GM21528 (cell line): ENCODE data around the gene FNDC10.
"Not testable (repeated sequence)": the region's sequence is repeated elsewhere in the genome, so short reads cannot be mapped to it uniquely, and the experiment has no call there.

Experiments
- ATAC-seq: cut with Tn5 transposase; IDR thresholded peaks from one replicate; pipeline ENCODE4 v1.9.1; 2021; ENCODE audit warnings: mild to moderate bottlenecking, moderate library complexity; ENCODE audit not compliant: unreplicated experiment, low FRiP score

The FNDC10 gene

GRCh38 chr1:1573843-1574720 lies 25.9 kb downstream of the FNDC10 start:
- ATAC-seq, result peak; percentile 73

GRCh38 chr1:1569341-1569740 lies 30.6 kb downstream of the FNDC10 start:
- ATAC-seq, result no peak

DNA sequence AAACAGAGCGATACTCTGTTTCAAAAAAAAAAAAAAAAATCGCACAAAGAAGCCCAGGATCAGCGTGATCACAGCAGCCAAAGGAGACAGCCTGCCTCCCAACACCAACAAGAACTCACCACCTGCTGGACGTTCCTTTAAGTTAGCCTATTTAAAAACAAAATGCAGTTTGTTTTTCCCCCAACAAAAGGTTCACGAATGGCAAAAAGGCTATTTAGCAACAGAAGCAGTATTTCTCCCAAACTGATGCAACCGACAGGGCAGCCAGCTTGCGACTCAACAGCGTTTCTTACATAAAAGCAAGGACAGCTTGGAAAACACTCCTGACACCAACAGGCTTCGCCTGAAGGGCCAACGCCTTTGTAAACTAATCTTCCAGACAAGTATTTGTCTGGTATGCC lies 32.0 kb downstream of the FNDC10 start:
- ATAC-seq, result no peak

- no peak for ATAC-seq
Observed at GRCh38 chr1:1567152-1567875, 32.6 kb downstream of the FNDC10 start.

GRCh38 chr1:1565340-1565739 lies 34.6 kb downstream of the FNDC10 start:
- no peak for ATAC-seq

DNA sequence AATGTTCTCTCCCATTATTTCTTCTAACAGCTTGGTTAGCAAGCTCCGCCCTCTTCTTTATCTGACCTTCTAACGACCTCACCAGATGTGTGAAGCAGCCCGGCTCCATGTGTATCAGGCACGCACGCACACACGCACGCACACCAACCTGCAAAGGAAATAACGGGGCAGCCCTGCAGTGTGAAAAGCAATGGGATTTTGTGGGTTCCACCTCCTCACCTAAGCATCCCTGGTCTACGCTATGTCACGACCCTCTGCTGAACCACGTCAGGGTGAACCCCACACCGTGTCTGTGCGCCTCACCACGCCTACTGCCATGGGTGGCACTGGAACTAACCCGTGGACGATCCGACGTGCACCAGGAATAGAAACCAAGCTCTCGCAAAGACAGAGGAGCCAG lies 35.7 kb downstream of the FNDC10 start:
- no peak for ATAC-seq

DNA sequence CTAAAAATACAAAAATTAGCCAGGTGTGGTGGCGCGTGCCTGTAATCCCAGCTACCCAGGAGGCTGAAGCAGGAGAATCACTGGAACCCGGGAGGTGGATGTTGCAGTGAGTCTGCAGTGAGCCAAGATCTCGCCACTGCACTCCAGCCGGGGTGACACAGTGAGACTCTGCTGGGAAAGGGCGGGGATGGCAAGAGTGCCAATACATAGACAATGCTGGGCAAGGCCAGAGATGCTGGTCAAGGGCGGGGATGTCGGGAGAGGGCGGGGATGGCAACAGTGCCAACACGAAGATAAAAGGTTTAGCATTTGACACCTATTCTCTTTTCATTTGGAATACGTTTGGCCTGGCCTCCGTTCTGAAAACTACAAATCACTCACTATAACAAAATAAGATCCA lies 36.2 kb downstream of the FNDC10 start:
- no peak for ATAC-seq

GRCh38 chr1:1562556-1563195 lies 37.3 kb downstream of the FNDC10 start:
- no peak for ATAC-seq

DNA sequence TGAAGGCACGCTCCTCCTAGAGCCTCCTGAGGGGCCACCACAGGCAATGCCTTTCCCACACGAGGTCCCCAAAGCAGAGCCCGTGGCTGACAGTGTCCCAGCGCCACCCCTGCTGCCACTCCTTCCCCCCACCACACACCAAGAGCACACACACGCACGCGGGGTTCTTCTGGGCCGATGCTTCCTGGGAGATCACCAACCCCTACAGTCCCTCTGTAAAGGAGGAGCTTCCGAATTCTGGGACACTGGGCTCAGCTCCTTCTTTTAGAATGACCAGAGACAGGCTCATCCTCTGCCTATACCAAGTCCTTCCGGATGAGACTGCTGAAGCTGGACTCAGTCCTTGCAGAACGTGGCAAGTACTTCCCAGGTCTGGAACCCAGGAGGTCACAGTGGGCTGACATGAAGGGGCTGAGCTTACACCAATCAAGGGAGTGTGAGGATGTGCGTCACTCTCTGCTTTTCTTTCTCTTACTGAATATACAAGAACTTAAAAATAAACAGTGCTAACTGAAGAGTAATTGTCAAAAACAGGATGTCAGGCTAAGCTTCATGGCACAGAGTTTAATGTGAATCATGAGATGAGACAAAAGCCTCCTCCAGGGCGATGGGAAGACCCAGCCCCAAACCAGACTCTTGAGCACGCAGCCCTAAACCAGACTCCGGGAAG lies 38.0 kb downstream of the FNDC10 start:
- no peak for ATAC-seq

- no peak for ATAC-seq
Observed at GRCh38 chr1:1560178-1560577, 39.8 kb downstream of the FNDC10 start.

DNA sequence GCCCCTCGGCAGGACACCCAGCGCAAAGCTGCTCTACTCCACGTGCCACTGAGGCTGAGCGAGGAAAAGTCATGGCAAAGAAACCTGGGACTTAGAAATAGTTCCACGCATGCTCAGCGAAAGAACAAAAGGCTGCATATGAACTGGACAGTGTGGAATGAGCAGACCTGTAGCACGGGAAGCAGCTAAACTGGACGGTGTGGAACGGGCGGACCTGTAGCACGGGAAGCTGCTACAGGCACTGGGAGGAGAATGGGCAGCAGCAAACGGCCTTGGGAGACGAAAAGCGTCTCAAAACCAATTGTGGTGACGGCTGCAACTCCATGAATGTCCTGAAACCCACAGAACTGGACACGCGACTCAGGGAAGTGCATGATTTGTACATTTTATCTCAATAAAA lies 40.9 kb downstream of the FNDC10 start:
- no peak for ATAC-seq

- no peak for ATAC-seq
Observed at GRCh38 chr1:1558591-1558990, 41.3 kb downstream of the FNDC10 start.

DNA sequence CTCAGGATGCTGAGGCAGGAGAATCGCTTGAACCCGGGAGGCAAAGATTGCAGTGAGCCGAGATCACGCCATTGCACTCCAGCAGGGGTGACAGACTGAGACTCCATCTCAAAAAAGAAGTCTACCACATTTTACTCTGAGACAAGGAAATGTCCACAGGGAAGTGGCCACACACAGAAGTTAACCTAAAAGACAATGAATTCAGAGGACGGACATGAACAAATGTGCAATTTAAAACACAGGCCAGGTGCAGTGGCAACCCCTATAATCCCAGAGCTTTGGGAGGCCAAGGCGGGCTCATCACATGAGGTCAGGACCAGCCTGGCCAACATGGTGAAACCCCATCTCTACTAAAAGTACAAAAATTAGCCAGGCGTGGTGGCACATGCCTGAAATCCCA lies 42.2 kb downstream of the FNDC10 start:
- not testable (repeated sequence) for ATAC-seq

DNA sequence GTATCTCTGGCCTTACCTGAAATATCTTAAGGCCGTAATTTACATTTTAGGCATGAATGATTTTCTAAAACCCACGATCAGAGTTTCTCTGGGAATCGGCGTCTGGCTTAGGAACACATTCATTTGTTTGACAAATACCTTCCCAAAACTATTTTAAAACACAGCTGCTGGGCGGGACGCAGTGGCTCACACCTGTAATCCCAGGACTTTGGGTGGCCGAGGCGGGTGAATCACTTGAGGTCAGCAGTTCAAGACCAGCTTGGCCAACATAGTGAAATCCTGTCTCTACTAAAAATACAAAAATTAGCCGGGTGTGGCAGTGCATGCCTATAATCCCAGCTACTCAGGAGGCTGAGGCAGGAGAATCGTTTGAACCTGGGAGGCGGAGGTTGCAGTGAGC lies 43.0 kb downstream of the FNDC10 start:
- ATAC-seq, result not testable (repeated sequence)

- ATAC-seq, result no peak
Observed at GRCh38 chr1:1556505-1556904, 43.4 kb downstream of the FNDC10 start.

DNA sequence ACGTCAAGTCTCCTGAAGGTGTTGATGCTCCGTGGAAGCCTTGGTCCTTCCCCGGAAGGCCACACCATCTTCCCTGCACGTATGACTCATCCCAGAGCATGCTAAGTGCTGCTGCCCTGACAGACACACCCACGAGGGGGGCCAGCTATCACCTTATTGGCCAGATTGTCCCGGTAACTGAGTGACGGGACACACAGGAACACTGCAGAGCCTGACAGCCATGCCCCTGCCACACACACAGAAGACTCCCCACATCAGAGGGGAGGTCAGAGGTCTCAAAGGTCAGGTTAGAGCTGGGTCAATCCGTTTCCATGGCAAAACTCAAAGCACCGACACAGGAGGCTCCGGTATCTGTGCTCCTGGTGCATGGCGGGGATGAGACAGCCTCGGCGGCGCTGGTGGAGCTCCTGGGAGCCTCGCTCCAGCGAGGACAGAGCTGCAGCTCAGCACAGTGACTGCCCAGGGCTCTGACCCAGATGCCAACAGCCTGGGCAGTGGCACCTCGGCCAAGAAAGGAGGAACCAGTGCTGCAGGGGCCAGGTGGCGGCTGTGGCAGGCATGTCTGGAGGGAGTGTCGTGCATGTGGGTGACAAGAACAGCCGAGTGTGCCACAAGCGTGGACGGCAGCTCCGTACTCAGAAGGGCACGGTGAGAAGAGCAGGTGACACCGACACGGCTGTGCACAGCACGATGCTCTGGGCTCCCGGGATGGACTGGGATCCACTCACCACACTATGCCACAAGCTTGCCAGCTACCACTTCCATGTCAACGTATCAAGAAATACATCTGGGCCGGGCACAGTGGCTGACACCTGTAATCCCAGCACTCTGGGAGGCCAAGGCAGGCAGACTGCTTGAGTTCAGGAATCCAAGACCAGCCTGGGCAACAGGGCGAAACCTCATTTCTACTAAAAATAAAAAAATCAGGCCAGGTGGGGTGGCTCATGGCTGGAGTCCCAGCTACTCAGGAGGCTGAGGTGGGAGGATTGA lies 44.7 kb downstream of the FNDC10 start:
- no peak for ATAC-seq

- no peak for ATAC-seq
Observed at GRCh38 chr1:1554550-1554925, 45.4 kb downstream of the FNDC10 start.

DNA sequence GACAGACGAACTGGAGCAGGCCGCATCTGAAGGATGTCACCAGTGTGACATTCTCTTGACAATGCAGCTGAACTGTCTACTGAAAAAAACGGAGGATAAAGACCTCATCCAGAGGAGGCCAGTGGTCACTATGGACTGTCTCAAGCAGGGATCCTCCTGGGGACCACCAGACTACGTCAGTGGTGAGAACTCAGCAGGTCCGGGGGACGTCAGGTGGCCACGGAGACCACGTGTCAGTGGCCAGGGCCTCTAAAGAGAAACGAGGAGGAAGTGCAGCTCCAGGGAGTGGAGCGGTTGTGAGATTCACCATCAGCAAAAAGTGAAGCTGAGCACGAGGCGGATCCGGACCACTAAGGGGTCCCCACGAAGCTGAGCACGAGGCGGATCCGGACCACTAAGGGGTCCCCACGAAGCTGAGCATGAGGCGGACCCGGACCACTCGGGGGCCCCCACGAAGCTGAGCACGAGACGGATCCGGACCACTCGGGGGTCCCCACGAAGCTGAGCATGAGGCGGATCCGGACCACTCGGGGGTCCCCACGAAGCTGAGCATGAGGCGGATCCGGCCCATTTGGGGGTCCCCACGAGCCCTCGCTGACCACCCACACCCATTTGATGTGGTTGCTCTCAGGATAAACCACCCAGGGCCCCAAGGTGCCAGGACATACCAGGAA lies 46.0 kb downstream of the FNDC10 start:
- ATAC-seq, result no peak

- ATAC-seq, result no peak
Observed at GRCh38 chr1:1552263-1552639, 47.7 kb downstream of the FNDC10 start.
